Endothelial cell of umbilical vein (primary cell): ENCODE data around the gene MAG. TPM values are rescaled to one million over a fixed set of nuclear protein-coding genes. Genes with fewer than 3 reads are reported as not detected.

ENCODE experiments used
- BruUV-seq: library from RNA; stranded (reverse); fragments of 400-500 nt; replicated peaks from 2 replicates; lab custom pipeline; 2021; lab: Mats Ljungman, UMichigan
- CTCF ChIA-PET: fragments of 300-600, 350-600 bp; sonication (Branson Sonifier 250); formaldehyde crosslinking; loops from one replicate; lab custom pipeline; 2021; ENCODE audit warnings: antibody characterized with exemption, inconsistent platforms; lab: Charles Lee
- POLR2A ChIA-PET: fragments of 300-600, 350-600 bp; sonication (Branson Sonifier 250); formaldehyde crosslinking; loops from one replicate; lab custom pipeline; 2021; ENCODE audit warnings: antibody characterized with exemption, inconsistent platforms; lab: Charles Lee
- DNase-seq: peaks from one replicate; pipeline ENCODE4 v3.0.0-alpha.2; 2011; ENCODE audit warnings: low read depth, low spot score
- FAIRE-seq: peaks from 2 replicates; lab custom pipeline; 2011; peaks lifted over from hg19 to GRCh38; lab: Jason Lieb, UNC
- H2AFZ ChIP-seq: 2 replicates; pipeline ENCODE4 v1.6.0; 2012; ENCODE audit warnings: low read depth, low read length, control low read depth, inconsistent platforms
- H3K27ac ChIP-seq: 2 replicates; pipeline ENCODE4 v1.5.1; 2011; ENCODE audit warnings: low read depth, mild to moderate bottlenecking, control low read depth, low read length, moderate library complexity; ENCODE audit not compliant: insufficient read depth
- H3K27me3 ChIP-seq, 2 experiments: 2 replicates each; pipeline versions ENCODE4 v1.6.0 to v1.6.1; 2011; ENCODE audit warnings: low read length in 2 of 2, mixed read lengths in 1 of 2; ENCODE audit not compliant: control insufficient read depth in 2 of 2, insufficient read depth in 2 of 2
- H3K36me3 ChIP-seq, 2 experiments: 2 replicates in 1 of 2; 3 replicates in 1 of 2; pipeline ENCODE4 v1.5.1; 2011; ENCODE audit warnings: low read length in 2 of 2, mild to moderate bottlenecking in 1 of 2, moderate library complexity in 1 of 2; ENCODE audit not compliant: control insufficient read depth in 2 of 2, insufficient read depth in 2 of 2; ENCODE audit errors: extremely low read depth in 1 of 2
- H3K4me1 ChIP-seq: 3 replicates; pipeline ENCODE4 v1.5.1; 2011; ENCODE audit warnings: mild to moderate bottlenecking, low read length; ENCODE audit not compliant: control insufficient read depth, insufficient read depth; ENCODE audit errors: extremely low read depth
- H3K4me2 ChIP-seq: 2 replicates; pipeline ENCODE4 v1.6.1; 2011; ENCODE audit warnings: low read length, control low read depth, mixed read lengths; ENCODE audit not compliant: insufficient read depth
- H3K4me3 ChIP-seq, 3 experiments: fragments of 200-600 bp in 1 of 3; sonication (generic), shearing (Covaris generic) in 1 of 3; replicated peaks in 1 of 3; 2 replicates each; pipeline ENCODE4 v1.5.1; 2011 to 2016; ENCODE audit warnings: control low read depth in 3 of 3, low read length in 3 of 3, mild to moderate bottlenecking in 2 of 3, inconsistent platforms in 1 of 3, low read depth in 1 of 3, moderate library complexity in 1 of 3; ENCODE audit not compliant: insufficient read depth in 1 of 3
- H3K79me2 ChIP-seq: 2 replicates; pipeline ENCODE4 v1.6.0; 2012; ENCODE audit warnings: low read length, inconsistent platforms; ENCODE audit not compliant: control insufficient read depth, insufficient read depth
- H3K9ac ChIP-seq: replicated peaks from 2 replicates; pipeline ENCODE3; 2011; ENCODE audit warnings: low read length, control low read depth; ENCODE audit not compliant: insufficient read depth; ENCODE audit errors: extremely low read depth
- H3K9me1 ChIP-seq: replicated peaks from 3 replicates; pipeline ENCODE4 v1.6.0; 2011; ENCODE audit warnings: mild to moderate bottlenecking, low read length; ENCODE audit not compliant: control insufficient read depth, insufficient read depth; ENCODE audit errors: extremely low read depth
- H3K9me3 ChIP-seq: replicated peaks from 2 replicates; pipeline ENCODE4 v1.5.1; 2012; ENCODE audit warnings: low read length, inconsistent platforms; ENCODE audit not compliant: control insufficient read depth, insufficient read depth
- H4K20me1 ChIP-seq: replicated peaks from 2 replicates; pipeline ENCODE3; 2011; ENCODE audit warnings: mild to moderate bottlenecking, low read length; ENCODE audit not compliant: control insufficient read depth, insufficient read depth; ENCODE audit errors: extremely low read depth
- EZH2 ChIP-seq: IDR thresholded peaks from 2 replicates; pipeline ENCODE4 v1.6.1; 2012; ENCODE audit warnings: borderline replicate concordance, low read depth, mild to moderate bottlenecking, moderate library complexity, low read length, inconsistent platforms; ENCODE audit not compliant: severe bottlenecking
- FOS ChIP-seq: IDR thresholded peaks from 2 replicates; pipeline ENCODE4 v1.6.1; 2011; ENCODE audit warnings: mild to moderate bottlenecking, low read length, moderate library complexity, borderline replicate concordance; ENCODE audit not compliant: insufficient read depth
- GATA2 ChIP-seq: IDR thresholded peaks from 2 replicates; pipeline ENCODE4 v1.7.0; 2011; ENCODE audit warnings: low read depth, mild to moderate bottlenecking, moderate library complexity, mixed read lengths, low read length; ENCODE audit not compliant: insufficient read length, insufficient read depth
- JUN ChIP-seq: IDR thresholded peaks from 2 replicates; pipeline ENCODE4 v1.6.1; 2011; ENCODE audit warnings: borderline replicate concordance, low read depth; ENCODE audit not compliant: insufficient read length, insufficient read depth
- MYC ChIP-seq: IDR thresholded peaks from one replicate; pipeline ENCODE4 v1.6.1; 2011; ENCODE audit warnings: mild to moderate bottlenecking, low read depth, low read length
- POLR2A ChIP-seq: IDR thresholded peaks from 2 replicates; pipeline ENCODE4 v1.6.1; 2012; ENCODE audit warnings: low read depth, mild to moderate bottlenecking, control low read depth, low read length
- POLR2AphosphoS5 ChIP-seq: IDR thresholded peaks from 2 replicates; pipeline ENCODE4 v1.6.1; 2012; ENCODE audit warnings: low read depth, mild to moderate bottlenecking, control low read depth, low read length, moderate library complexity; ENCODE audit not compliant: insufficient read depth
- dilution Hi-C: fragments of 300-500 bp; cut with MboI; formaldehyde crosslinking; loops from one replicate; pipeline ENCODE4 v1.15.0; 2019; ENCODE audit warnings: low sequenced_read_pairs; ENCODE audit not compliant: extremely low pct_ligation_motif_present
- intact Hi-C: fragments of 100-400 bp; cut with micrococcal nuclease; formaldehyde crosslinking; loops from one replicate; pipeline ENCODE4 v1.10.0; 2022
- polyA plus RNA-seq, 4 experiments: library from polyadenylated mRNA; depleted of rRNA in 3 of 4; stranded (reverse) in 3 of 4; unstranded in 1 of 4; fragments of >200 nt; gene quantifications; 2 replicates each; pipeline versions ENCODE4 v1.2.1 to v1.2.3, GENCODE V29; 2011 to 2012; ENCODE audit warnings: missing spikeins in 1 of 4
- total RNA-seq: library from RNA; stranded (reverse); gene quantifications from 2 replicates; pipeline ENCODE4 v1.2.3, GENCODE V29; 2021
- TF ChIP-seq, protein P1 (sequence below): IDR thresholded peaks from 2 replicates; pipeline ENCODE4 v1.6.1; 2011; ENCODE audit not compliant: insufficient read depth, insufficient read length
- TF ChIP-seq, protein P2 (sequence below), 2 donors: IDR thresholded peaks; 1 replicate in 1 of 2; 2 replicates in 1 of 2; pipeline ENCODE4 v1.5.1; 2011; ENCODE audit warnings: low read length in 2 of 2, mild to moderate bottlenecking in 2 of 2, moderate library complexity in 2 of 2, control low read depth in 1 of 2, inconsistent platforms in 1 of 2, low read depth in 1 of 2; ENCODE audit not compliant: insufficient read depth in 1 of 2; ENCODE audit errors: extremely low read depth in 1 of 2

Gene MAG
- total and polyA plus RNA-seq, 2 donors (not counting 3 experiments of a cell fraction or from before 2014, with no cell fraction given) = not detected

DNA sequence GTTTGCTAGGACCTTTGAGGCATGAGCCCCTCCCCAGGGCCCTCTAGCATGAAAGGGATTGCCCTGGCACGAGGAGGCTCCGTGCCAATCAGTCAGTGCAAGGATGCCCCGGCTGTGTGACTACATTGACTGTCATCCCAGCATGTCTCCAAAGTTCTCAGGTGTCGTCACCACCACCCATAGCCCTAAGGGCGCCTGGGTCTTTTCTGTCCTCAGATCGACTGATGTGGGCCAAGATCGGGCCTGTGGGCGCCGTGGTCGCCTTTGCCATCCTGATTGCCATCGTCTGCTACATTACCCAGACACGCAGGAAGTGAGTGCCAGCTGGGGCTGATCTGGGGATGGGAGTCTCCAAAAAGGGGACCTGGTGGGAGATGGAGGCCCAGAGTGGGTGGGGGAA lies 18.4 kb downstream of the MAG start:
- H2AFZ ChIP-seq = no peak overlapping the region
- H4K20me1 ChIP-seq = no peaks in the 10 kb centered on the region
- H3K4me3 ChIP-seq = no peak overlapping the region
- no peak overlapping the region for H3K4me2 ChIP-seq
- no peaks in the 10 kb centered on the region for H3K9me3 ChIP-seq
- no peaks in the 10 kb centered on the region for H3K9me1 ChIP-seq
- DNase-seq = no peak
- no peak for TF ChIP-seq POLR2A
- TF ChIP-seq JUN = no peak
- TF ChIP-seq, protein P1, sequence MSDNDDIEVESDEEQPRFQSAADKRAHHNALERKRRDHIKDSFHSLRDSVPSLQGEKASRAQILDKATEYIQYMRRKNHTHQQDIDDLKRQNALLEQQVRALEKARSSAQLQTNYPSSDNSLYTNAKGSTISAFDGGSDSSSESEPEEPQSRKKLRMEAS = no peak
- TF ChIP-seq GATA2 = no peak
- TF ChIP-seq POLR2AphosphoS5 = no peak
- no peak for TF ChIP-seq EZH2
- no peak for TF ChIP-seq MYC
- TF ChIP-seq, protein P2, sequence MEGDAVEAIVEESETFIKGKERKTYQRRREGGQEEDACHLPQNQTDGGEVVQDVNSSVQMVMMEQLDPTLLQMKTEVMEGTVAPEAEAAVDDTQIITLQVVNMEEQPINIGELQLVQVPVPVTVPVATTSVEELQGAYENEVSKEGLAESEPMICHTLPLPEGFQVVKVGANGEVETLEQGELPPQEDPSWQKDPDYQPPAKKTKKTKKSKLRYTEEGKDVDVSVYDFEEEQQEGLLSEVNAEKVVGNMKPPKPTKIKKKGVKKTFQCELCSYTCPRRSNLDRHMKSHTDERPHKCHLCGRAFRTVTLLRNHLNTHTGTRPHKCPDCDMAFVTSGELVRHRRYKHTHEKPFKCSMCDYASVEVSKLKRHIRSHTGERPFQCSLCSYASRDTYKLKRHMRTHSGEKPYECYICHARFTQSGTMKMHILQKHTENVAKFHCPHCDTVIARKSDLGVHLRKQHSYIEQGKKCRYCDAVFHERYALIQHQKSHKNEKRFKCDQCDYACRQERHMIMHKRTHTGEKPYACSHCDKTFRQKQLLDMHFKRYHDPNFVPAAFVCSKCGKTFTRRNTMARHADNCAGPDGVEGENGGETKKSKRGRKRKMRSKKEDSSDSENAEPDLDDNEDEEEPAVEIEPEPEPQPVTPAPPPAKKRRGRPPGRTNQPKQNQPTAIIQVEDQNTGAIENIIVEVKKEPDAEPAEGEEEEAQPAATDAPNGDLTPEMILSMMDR (IDR thresholded peaks at IDR 0.05; ENCODE audit: extremely low read depth in 1 of 2, insufficient read depth in 1 of 2, low read depth in 1 of 2, low read length in 2 of 2) = no peak
- TF ChIP-seq FOS = no peak
- no peak overlapping the region for H3K9ac ChIP-seq
- FAIRE-seq = no peak
- intact Hi-C loops (no loop called here), dilution Hi-C loops (no loop called here)
- H3K4me1 ChIP-seq = no peaks in the 10 kb centered on the region
- no TSS peak for BruUV-seq
- no peaks in the 10 kb centered on the region for H3K27me3 ChIP-seq
- H3K79me2 ChIP-seq = no peaks in the 10 kb centered on the region
- H3K36me3 ChIP-seq = no peaks in the 10 kb centered on the region
- ChIA-PET CTCF (no interaction called here), POLR2A (no interaction called here)
- H3K27ac ChIP-seq = no peak overlapping the region
